SK-N-SH (cell line): ENCODE data around the gene HOXC13. TPM values are rescaled to one million over a fixed set of nuclear protein-coding genes. Genes with fewer than 3 reads are reported as not detected.

Source experiments
- CTCF ChIA-PET: fragments of 300-600, 350-600 bp; formaldehyde crosslinking; extraction: SDS; loops from one replicate; lab custom pipeline; 2021; lab: Yijun Ruan, JAX
- POLR2A ChIA-PET: fragments of 350-600 bp; sonication (Branson Sonifier 250); formaldehyde crosslinking; extraction: SDS; loops from one replicate; lab custom pipeline; 2020; ENCODE audit warnings: antibody characterized with exemption, inconsistent platforms; lab: Yijun Ruan, JAX
- DNase-seq: peaks from one replicate; pipeline ENCODE4 v3.0.0; 2012
- H2AFZ ChIP-seq: fragments of 200-600 bp; sonication (generic); 2 replicates; pipeline ENCODE4 v1.8.1; 2016; ENCODE audit warnings: antibody characterized with exemption, mild to moderate bottlenecking, low read depth
- H3F3A ChIP-seq: fragments of 200-600 bp; sonication (generic); replicated peaks from 2 replicates; pipeline ENCODE3; 2016; ENCODE audit warnings: antibody characterized with exemption, mild to moderate bottlenecking; ENCODE audit not compliant: insufficient read depth
- H3K27ac ChIP-seq, 2 experiments: fragments of 200-500 bp in 1 of 2; fragments of 200-600 bp in 1 of 2; sonication (Bioruptor generic) in 1 of 2; sonication (generic), shearing (Covaris generic) in 1 of 2; 2 replicates each; pipeline versions ENCODE4 v1.5.1 to v1.6.1; 2014 to 2016; ENCODE audit warnings: low read depth in 2 of 2, inconsistent platforms in 1 of 2, low read length in 1 of 2, mild to moderate bottlenecking in 1 of 2, mixed read lengths in 1 of 2
- H3K27me3 ChIP-seq: fragments of 200-600 bp; sonication (generic), shearing (Covaris generic); 2 replicates; pipeline ENCODE4 v1.6.1; 2016; ENCODE audit warnings: mixed run types; ENCODE audit not compliant: insufficient read depth
- H3K36me3 ChIP-seq, 2 experiments: fragments of 200-500 bp in 1 of 2; fragments of 200-600 bp in 1 of 2; sonication (Bioruptor generic) in 1 of 2; sonication (generic) in 1 of 2; replicated peaks in 1 of 2; 2 replicates each; pipeline versions ENCODE3 to v1.5.1; 2014 to 2016; ENCODE audit warnings: low read length in 1 of 2, mild to moderate bottlenecking in 1 of 2; ENCODE audit not compliant: insufficient read depth in 2 of 2, control insufficient read depth in 1 of 2
- H3K4me1 ChIP-seq, 2 experiments: fragments of 200-500 bp in 1 of 2; fragments of 200-600 bp in 1 of 2; sonication (Bioruptor generic) in 1 of 2; sonication (generic), shearing (Covaris generic) in 1 of 2; 2 replicates each; pipeline versions ENCODE4 v1.5.1 to v1.6.1; 2014 to 2016; ENCODE audit warnings: low read depth in 1 of 2, low read length in 1 of 2, mixed run types in 1 of 2; ENCODE audit not compliant: insufficient read depth in 2 of 2, control insufficient read depth in 1 of 2
- H3K4me2 ChIP-seq: fragments of 200-600 bp; sonication (generic), shearing (Covaris generic); 2 replicates; pipeline ENCODE4 v1.6.1; 2017; ENCODE audit warnings: mixed run types
- H3K4me3 ChIP-seq, 2 experiments: fragments of 200-500 bp in 1 of 2; fragments of 200-600 bp in 1 of 2; sonication (Bioruptor generic) in 1 of 2; sonication (generic), shearing (Covaris generic) in 1 of 2; 2 replicates each; pipeline versions ENCODE4 v1.5.1 to v1.8.1; 2014 to 2016; ENCODE audit warnings: low read depth in 2 of 2, inconsistent platforms in 1 of 2, low read length in 1 of 2, mild to moderate bottlenecking in 1 of 2, mixed read lengths in 1 of 2, moderate library complexity in 1 of 2
- H3K79me2 ChIP-seq: fragments of 200-600 bp; sonication (generic); 2 replicates; pipeline ENCODE4 v1.8.1; 2017; ENCODE audit warnings: mild to moderate bottlenecking; ENCODE audit not compliant: insufficient read depth
- H3K9ac ChIP-seq: fragments of 200-600 bp; sonication (generic); 2 replicates; pipeline ENCODE4 v1.6.1; 2017; ENCODE audit warnings: mixed run types
- H3K9me2 ChIP-seq: fragments of 200-600 bp; sonication (generic); 2 replicates; pipeline ENCODE4 v1.6.1; 2017; ENCODE audit warnings: mixed run types
- H3K9me3 ChIP-seq: fragments of 200-600 bp; sonication (generic); 2 replicates; pipeline ENCODE4 v1.6.1; 2017; ENCODE audit warnings: mixed run types, mild to moderate bottlenecking, moderate library complexity
- H4K20me1 ChIP-seq: fragments of 200-600 bp; sonication (generic); 2 replicates; pipeline ENCODE4 v1.6.1; 2017; ENCODE audit warnings: mild to moderate bottlenecking, mixed run types; ENCODE audit not compliant: insufficient read depth
- CHD2 ChIP-seq: fragments of 150-350 bp; IDR thresholded peaks from 2 replicates; pipeline ENCODE4 v1.6.1; 2018; ENCODE audit warnings: low read length; ENCODE audit not compliant: partially characterized antibody
- ELF1 ChIP-seq: IDR thresholded peaks from 2 replicates; pipeline ENCODE4 v1.4.0; 2012
- EP300 ChIP-seq, 2 experiments: IDR thresholded peaks; 2 replicates each; pipeline versions ENCODE4 v1.4.0 to v1.6.1; 2012; ENCODE audit warnings: borderline replicate concordance in 1 of 2, low read depth in 1 of 2, low read length in 1 of 2
- EZH2phosphoT487 ChIP-seq: fragments of 200-600 bp; sonication (generic); IDR thresholded peaks from 2 replicates; pipeline ENCODE4 v1.6.1; 2017; ENCODE audit warnings: low read depth, mixed run types, mild to moderate bottlenecking, antibody characterized with exemption, moderate library complexity, borderline replicate concordance
- JUND ChIP-seq: IDR thresholded peaks from 2 replicates; pipeline ENCODE4 v1.4.0; 2012
- MEF2A ChIP-seq: IDR thresholded peaks from 2 replicates; pipeline ENCODE4 v1.4.0; 2012; ENCODE audit warnings: low read depth, borderline replicate concordance
- POLR2AphosphoS5 ChIP-seq: IDR thresholded peaks from 2 replicates; pipeline ENCODE4 v1.6.1; 2012; ENCODE audit warnings: low read depth, low read length
- RAD21 ChIP-seq: IDR thresholded peaks from 2 replicates; pipeline ENCODE4 v1.6.1; 2012; ENCODE audit warnings: mild to moderate bottlenecking, low read length
- REST ChIP-seq: IDR thresholded peaks from 2 replicates; pipeline ENCODE4 v1.6.1; 2012; ENCODE audit warnings: mild to moderate bottlenecking, low read depth, low read length, moderate library complexity
- RXRA ChIP-seq: IDR thresholded peaks from 2 replicates; pipeline ENCODE4 v1.4.0; 2012; ENCODE audit warnings: low read depth, mild to moderate bottlenecking, borderline replicate concordance
- SMC3 ChIP-seq: IDR thresholded peaks from 2 replicates; pipeline ENCODE4 v1.6.1; 2012; ENCODE audit warnings: low read depth, low read length, improper control_type of control experiment
- TAF1 ChIP-seq: IDR thresholded peaks from 2 replicates; pipeline ENCODE4 v1.6.1; 2012; ENCODE audit warnings: low read depth, mild to moderate bottlenecking, low read length, moderate library complexity, borderline replicate concordance
- TEAD4 ChIP-seq: IDR thresholded peaks from 2 replicates; pipeline ENCODE4 v1.4.0; 2012; ENCODE audit warnings: mild to moderate bottlenecking, borderline replicate concordance; ENCODE audit not compliant: insufficient read depth
- ZBTB33 ChIP-seq: IDR thresholded peaks from 2 replicates; pipeline ENCODE4 v1.4.0; 2012; ENCODE audit warnings: low read depth, borderline replicate concordance
- WGBS: methylation state at CpG from one replicate; pipeline ENCODE4 v1.1.6; 2017; ENCODE audit warnings: low lambda C conversion rate; 5-methylcytosine and 5-hydroxymethylcytosine counted together
- polyA plus RNA-seq, 3 experiments: library from polyadenylated mRNA; depleted of rRNA; stranded (reverse); fragments of >200 nt; gene quantifications; 2 replicates each; pipeline ENCODE4 v1.2.3, GENCODE V29; 2012
- TF ChIP-seq, protein P1 (sequence below): fragments of 150-350 bp; IDR thresholded peaks from 2 replicates; pipeline ENCODE4 v1.6.1; 2017; ENCODE audit warnings: antibody characterized with exemption, low read length, low read depth, borderline replicate concordance

The HOXC13 gene
- polyA plus RNA-seq, 1 of the 3 experiments (the other 2 are of a cell fraction), result not detected

GRCh38 chr12:53956914-53957536 is 18.4 kb downstream of the HOXC13 start (continued):
- TF ChIP-seq REST, result no peak
- no peak for TF ChIP-seq ZBTB33
- TF ChIP-seq MEF2A, result no peak
- no peak for TF ChIP-seq CHD2
- TF ChIP-seq RAD21, result no peak

DNA sequence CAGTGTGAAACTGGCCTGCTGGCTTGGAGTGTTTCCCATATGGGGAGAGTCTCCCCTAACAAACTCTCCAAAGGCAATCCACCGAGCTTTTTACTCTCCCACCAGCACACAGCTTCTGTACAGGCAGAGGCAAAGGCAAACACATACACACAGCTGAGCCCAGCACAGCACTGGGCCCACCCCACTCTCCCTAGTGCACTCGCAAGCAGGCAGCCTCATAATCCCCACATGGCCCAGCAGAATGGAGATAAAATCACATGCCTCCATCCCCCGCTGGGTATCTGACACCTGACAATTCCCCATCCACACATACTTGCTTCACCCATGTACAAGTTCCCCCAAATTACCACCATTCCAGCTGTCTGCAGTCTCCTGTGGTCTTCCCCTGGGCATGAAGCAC is 19.5 kb downstream of the HOXC13 start:
- Histone ChIP-seq H3K36me3 (no peaks in the 10 kb centered on the region), H3K4me3 (no peak overlapping the region), H3K9ac (no peak overlapping the region), H3K27me3 (peaks cover 98% of the 10 kb centered on the region), H3K4me1 (no peaks in the 10 kb centered on the region), H3K79me2 (no peaks in the 10 kb centered on the region), H3F3A (no peaks in the 10 kb centered on the region), H3K9me2 (no peaks in the 10 kb centered on the region), H3K4me2 (no peak overlapping the region), H4K20me1 (peaks cover 6% of the 10 kb centered on the region; the same call in 1 of the 2 replicates), H3K27ac (no peak overlapping the region), H2AFZ (no peak overlapping the region), H3K9me3 (no peaks in the 10 kb centered on the region)
- CTCF ChIA-PET, result interaction anchor here (0.8 to 1.1 kb wide), 4 partner anchors 27 to 395 kb away, joined by 3 to 4 read pairs (median 3); partner anchors contain the start of gene HOXC10
- no peak for DNase-seq
- WGBS, result 32% methylated on average over 3 of the region's 3 CpGs
- POLR2A ChIA-PET, result no interaction called here
- TF ChIP-seq RAD21, result no peak
- no peak for TF ChIP-seq ELF1
- TF ChIP-seq MEF2A, result no peak
- TF ChIP-seq, protein P1, sequence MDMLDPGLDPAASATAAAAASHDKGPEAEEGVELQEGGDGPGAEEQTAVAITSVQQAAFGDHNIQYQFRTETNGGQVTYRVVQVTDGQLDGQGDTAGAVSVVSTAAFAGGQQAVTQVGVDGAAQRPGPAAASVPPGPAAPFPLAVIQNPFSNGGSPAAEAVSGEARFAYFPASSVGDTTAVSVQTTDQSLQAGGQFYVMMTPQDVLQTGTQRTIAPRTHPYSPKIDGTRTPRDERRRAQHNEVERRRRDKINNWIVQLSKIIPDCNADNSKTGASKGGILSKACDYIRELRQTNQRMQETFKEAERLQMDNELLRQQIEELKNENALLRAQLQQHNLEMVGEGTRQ, result no peak
- no peak for TF ChIP-seq REST
- no peak for TF ChIP-seq EP300 (IDR thresholded peaks at IDR 0.05; ENCODE audit: borderline replicate concordance in 1 of 2, low read depth in 1 of 2, low read length in 1 of 2)
- no peak for TF ChIP-seq ZBTB33
- no peak for TF ChIP-seq RXRA
- TF ChIP-seq TAF1, result no peak
- no peak for TF ChIP-seq EZH2phosphoT487
- TF ChIP-seq JUND, result no peak
- TF ChIP-seq SMC3, result no peak
- no peak for TF ChIP-seq TEAD4
- no peak for TF ChIP-seq POLR2AphosphoS5
